ENCODE data around the gene PTGER2.

DNA sequence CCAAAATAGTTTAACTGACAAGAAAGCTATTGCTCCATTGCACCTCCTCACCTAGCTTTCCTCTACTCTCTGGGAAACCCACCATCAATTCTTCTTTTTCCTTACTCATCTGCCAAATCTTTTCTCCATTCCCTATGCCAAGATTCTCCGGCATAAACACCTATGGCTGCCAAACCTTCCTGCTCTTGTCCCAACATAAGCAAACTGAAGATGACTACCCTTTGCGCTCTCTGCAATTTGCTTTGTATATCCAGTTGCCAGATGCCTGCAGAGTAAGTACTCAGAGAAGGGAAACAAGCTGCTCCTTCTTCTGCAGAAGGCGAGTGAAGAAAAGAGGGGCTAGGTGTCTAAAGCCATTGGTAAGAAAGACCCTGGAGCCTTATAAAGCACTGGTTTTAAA is 11.5 kb downstream of the PTGER2 start:
- TF ChIP-seq, protein P1, sequence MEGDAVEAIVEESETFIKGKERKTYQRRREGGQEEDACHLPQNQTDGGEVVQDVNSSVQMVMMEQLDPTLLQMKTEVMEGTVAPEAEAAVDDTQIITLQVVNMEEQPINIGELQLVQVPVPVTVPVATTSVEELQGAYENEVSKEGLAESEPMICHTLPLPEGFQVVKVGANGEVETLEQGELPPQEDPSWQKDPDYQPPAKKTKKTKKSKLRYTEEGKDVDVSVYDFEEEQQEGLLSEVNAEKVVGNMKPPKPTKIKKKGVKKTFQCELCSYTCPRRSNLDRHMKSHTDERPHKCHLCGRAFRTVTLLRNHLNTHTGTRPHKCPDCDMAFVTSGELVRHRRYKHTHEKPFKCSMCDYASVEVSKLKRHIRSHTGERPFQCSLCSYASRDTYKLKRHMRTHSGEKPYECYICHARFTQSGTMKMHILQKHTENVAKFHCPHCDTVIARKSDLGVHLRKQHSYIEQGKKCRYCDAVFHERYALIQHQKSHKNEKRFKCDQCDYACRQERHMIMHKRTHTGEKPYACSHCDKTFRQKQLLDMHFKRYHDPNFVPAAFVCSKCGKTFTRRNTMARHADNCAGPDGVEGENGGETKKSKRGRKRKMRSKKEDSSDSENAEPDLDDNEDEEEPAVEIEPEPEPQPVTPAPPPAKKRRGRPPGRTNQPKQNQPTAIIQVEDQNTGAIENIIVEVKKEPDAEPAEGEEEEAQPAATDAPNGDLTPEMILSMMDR (IDR thresholded peaks at IDR 0.05): no peak
- no peak for TF ChIP-seq POLR2AphosphoS5 (IDR thresholded peaks at IDR 0.05; ENCODE audit: low read depth, low read length)
